ENCODE data around the gene STRADA.
A peak's percentile ranks its signal among the peaks of the same experiment; 100 is the strongest.

The STRADA gene

DNA sequence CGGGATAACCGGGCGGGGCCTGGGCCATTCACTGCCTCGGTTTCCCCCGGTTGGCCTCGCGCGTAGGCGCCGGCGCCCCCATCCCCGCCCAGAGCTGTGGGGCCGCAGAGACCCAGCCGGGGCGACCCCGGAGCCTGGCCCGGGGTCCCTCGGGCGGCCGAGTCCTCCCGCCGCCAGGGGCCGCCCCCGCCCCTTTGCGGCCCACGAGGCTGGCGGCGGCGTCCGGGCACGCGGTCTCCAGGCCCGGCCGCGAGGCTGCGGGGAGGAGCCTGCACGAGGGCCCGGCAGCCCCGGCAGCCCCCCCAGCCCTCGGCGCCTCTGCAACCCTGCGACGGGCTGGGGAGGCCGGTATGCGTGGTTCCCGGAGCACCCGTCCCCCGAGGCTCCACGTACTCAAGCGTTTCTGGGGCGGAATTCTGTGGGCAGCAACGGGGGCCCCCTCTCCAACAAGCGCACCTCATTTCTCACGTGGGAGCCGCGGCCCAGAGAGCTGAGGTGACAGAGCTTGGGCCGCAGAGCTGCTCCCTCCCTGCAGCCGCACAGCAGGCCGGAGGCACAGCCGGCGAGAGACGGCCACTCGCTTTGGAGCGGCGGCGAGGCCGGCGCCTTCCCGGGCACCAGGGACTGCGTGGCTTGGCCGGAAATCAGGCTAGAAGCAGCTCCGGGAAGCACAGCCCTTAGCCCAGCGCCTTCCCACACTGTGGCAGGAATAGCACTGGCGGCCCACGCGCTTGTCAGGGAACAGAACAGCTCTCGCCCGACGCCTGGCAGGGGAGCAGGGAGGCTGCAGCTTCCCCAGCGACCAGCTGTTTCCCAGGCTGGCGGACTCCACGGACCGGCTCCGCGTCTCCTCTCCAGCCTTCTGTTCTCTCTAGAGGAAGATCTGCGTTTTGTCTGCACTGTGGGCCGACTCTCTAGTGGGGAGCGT lies 40.8 kb downstream of the STRADA start:
- Histone ChIP-seq H3K9ac (ENCODE audit: low read depth, low read length) (peak overlapping the region; percentile 93), H3K4me1 (ENCODE audit: insufficient read depth, low read length) (peaks cover 10% of the 10 kb centered on the region; the same call in 1 of the 2 replicates), H3K36me3 (ENCODE audit: insufficient read depth, low read length) (peaks cover 39% of the 10 kb centered on the region), H3K27ac (ENCODE audit: low read depth, low read length) (peak overlapping the region; percentile 93), H3K27me3 (ENCODE audit: insufficient read depth, low read length) (peaks cover 5% of the 10 kb centered on the region), H3K4me3 (ENCODE audit: low read length) (peak overlapping the region; percentile 69), H3K9me3 (ENCODE audit: insufficient read depth, low read depth, low read length) (no peaks in the 10 kb centered on the region)
- WGBS, result 6% methylated on average over 88 of the region's 88 CpGs

DNA sequence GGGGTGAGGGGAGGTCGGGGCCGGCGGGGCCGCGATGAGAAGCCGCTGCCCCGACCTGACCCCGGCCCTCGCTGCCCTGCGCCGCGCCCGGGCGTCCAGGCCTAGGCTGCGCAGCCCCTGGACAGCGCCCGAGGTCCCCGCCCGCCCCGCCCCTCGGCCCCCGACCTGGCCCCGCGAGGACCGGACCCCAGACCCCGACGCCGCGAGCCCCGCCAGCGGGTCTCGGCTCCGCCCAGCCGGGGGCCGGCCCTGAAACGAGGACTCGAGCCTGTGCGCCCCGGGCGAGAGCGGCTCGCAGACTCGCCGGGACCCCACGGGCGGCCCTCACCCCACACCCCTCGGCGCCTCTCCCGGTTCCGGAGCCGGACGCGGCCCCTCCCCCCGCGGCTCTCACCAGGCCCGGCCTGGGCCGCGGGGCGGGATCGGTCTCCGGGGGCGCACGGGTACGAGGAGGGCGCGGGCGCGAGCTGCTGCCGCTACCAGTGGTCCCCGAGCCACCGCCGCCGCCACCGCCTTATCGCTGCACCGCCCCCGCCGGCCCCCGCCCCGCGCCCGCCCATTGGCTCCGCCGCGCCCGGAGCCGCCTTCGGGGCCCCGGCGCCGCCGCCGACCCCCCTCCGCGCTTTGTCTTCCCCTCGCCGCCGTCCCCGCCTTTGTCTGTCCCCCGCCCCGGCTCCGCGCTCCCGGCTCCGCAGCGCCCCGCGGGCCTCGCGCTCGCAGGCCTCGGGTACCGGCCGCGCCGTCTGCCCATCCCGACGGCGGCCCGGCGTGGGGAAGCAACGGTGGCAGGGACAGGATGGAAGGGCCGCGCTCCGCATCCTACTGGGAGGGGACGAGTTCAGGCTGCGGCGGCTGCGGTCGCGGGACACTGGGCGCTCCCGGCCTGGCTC lies 41.7 kb downstream of the STRADA start, which contains the start of gene LIMD2:
Gene LIMD2 (minus strand): TSS at position 488 of the 890 bp plus-strand sequence. CDS start 827 bp downstream, outside the sequence.
- under 1% methylated on average over 133 of the region's 133 CpGs for WGBS
- Histone ChIP-seq H3K9me3 (ENCODE audit: insufficient read depth, low read depth, low read length) (no peaks in the 10 kb centered on the region), H3K9ac (ENCODE audit: low read depth, low read length) (peak within 1 kb of the TSS; percentile 93), H3K4me1 (ENCODE audit: insufficient read depth, low read length) (peaks cover 10% of the 10 kb centered on the region; the same call in 1 of the 2 replicates), H3K4me3 (ENCODE audit: low read length) (peak within 1 kb of the TSS; percentile 69), H3K36me3 (ENCODE audit: insufficient read depth, low read length) (peaks cover 33% of the 10 kb centered on the region), H3K27ac (ENCODE audit: low read depth, low read length) (peak within 1 kb of the TSS; percentile 93), H3K27me3 (ENCODE audit: insufficient read depth, low read length) (peaks cover 5% of the 10 kb centered on the region)

DNA sequence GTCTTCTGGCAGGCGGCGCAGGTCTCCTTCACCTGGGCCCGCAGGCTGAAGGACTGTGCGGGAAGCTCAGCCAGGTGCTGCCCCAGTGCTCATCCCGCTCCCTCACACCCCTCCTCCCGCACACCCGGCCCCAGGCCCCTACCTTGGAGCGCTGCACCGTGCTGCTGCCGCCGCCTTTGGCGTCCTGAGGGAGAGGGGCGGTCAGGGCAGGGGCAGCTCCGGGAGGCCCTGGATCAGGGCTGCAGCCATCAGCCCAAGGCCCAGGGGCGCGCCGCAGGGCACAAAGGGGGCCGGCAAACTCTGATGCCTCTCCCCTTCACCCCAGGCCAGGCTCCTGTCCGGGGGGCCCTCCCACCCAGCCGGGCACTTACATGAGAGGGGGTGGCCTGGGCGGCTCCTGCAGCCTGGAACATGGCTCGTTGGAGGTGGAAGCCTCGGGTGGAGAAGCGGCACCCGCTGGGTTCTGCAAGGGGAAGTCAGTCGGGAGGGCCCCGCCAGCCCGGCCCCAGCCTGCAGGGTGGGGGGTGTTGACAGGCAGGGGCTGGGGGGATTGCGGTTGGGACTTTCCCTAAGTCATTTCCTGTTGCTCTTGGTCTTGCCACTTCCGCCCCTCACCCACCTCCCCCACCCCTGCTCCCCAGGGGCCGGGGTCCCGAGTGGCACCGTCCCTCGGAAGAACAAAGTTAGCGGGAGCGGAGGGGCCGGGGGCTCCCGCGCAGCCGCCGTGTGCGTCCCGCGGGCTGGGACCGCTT lies 42.5 kb downstream of the STRADA start:
- Histone ChIP-seq H3K36me3 (ENCODE audit: insufficient read depth, low read length) (peaks cover 29% of the 10 kb centered on the region), H3K27ac (ENCODE audit: low read depth, low read length) (peak overlapping the region; percentile 88; the same call in 1 of the 2 replicates), H3K4me1 (ENCODE audit: insufficient read depth, low read length) (peaks cover 10% of the 10 kb centered on the region; the same call in 1 of the 2 replicates)

DNA sequence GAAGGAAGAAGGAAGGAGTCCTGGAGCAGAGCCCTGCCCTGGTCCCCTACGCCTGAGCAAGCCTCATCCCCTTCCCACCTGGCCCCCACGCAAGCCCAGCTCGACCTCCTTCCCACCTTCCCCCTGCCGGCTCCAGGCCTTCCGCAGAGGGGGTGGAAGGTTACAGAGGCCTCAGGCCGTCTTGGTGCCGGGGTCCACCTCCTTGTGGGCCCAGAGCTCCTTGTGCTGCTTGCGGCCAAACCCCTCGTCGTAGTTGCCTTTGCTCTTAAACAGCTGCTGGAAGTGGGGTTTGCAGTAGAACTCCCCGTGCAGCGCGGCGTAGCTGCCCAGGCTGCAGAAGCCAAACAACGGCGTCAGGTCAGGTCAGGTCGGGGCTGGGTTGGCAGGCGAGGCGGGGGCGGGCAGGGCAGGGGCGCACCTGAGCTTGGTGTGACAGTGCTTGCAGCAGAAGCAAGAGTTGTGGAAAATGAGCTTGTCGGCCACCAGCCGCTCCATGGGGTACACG lies 43.2 kb downstream of the STRADA start:
- Histone ChIP-seq H3K9ac (ENCODE audit: low read depth, low read length) (peak overlapping the region; percentile 83; the same call in 1 of the 2 replicates), H3K27me3 (ENCODE audit: insufficient read depth, low read length) (peaks cover 5% of the 10 kb centered on the region), H3K4me1 (ENCODE audit: insufficient read depth, low read length) (peaks cover 10% of the 10 kb centered on the region; the same call in 1 of the 2 replicates), H3K27ac (ENCODE audit: low read depth, low read length) (peak overlapping the region; percentile 88; the same call in 1 of the 2 replicates), H3K9me3 (ENCODE audit: insufficient read depth, low read depth, low read length) (no peaks in the 10 kb centered on the region), H3K4me3 (ENCODE audit: low read length) (peak overlapping the region; percentile 69), H3K36me3 (ENCODE audit: insufficient read depth, low read length) (peaks cover 23% of the 10 kb centered on the region)
- 49% methylated on average over 23 of the region's 24 CpGs for WGBS

More for the DNA sequence above, 42.5 kb downstream of the STRADA start:
- 2% methylated on average over 44 of the region's 45 CpGs for WGBS
- Histone ChIP-seq H3K27me3 (ENCODE audit: insufficient read depth, low read length) (peaks cover 5% of the 10 kb centered on the region), H3K9ac (ENCODE audit: low read depth, low read length) (peak overlapping the region; percentile 83), H3K9me3 (ENCODE audit: insufficient read depth, low read depth, low read length) (no peaks in the 10 kb centered on the region), H3K4me3 (ENCODE audit: low read length) (peak overlapping the region; percentile 69)

DNA sequence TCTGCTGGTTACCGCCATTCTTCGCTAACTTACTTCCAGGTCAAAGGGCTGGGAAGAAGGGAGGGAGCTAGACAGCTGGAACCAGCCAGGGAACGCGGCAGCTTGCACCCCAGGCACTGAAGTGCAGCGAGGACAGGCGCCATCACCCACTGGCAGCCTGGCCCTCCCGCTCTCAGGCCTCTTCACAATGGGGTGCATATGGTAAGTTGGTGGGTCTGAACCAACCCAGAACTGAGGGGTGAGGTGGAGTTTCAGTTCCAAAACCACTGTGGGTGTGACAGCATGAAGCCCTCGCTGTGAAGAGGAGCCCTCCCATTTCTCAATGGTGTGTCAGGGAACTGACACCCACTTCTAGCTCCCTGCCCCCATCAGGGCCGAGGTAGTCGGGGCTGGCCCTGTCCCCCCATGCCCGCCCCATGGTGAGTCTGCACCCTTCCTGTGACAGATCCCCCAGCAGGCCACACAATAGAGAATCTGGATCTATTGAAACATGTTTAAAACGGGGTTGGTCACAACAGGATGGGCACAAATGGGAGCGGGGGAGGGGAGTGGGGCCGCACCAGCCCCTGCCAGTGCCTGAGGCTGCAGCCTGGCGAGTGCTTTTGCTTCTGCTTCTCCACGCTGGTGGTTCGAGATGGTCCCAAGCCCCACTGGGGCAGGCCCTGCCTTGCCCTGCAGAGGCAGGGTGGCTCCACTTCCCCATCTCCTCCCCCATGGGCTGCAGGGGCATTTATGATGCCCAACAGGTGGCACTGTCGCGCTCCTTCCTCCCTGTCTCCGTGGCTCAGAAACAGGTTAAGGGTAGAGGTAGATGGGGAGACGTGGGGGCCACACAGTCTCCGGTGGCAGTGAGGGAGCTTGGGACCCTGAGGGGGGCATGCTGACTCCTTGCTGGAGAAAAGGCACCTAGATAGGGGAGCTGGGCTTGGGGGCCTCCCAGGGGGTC lies 44.0 kb downstream of the STRADA start:
- H3K9me3 ChIP-seq (ENCODE audit: insufficient read depth, low read depth, low read length), result no peaks in the 10 kb centered on the region
- 88% methylated on average over 22 of the region's 22 CpGs for WGBS
- peaks cover 18% of the 10 kb centered on the region for H3K36me3 ChIP-seq (ENCODE audit: insufficient read depth, low read length)
- H3K4me3 ChIP-seq (ENCODE audit: low read length), result no peak overlapping the region
- H3K27me3 ChIP-seq (ENCODE audit: insufficient read depth, low read length), result peaks cover 5% of the 10 kb centered on the region
- no peak overlapping the region for H3K27ac ChIP-seq (ENCODE audit: low read depth, low read length)
- no peak overlapping the region for H3K9ac ChIP-seq (ENCODE audit: low read depth, low read length)
- peaks cover 7% of the 10 kb centered on the region; the same call in 1 of the 2 replicates for H3K4me1 ChIP-seq (ENCODE audit: insufficient read depth, low read length)

DNA sequence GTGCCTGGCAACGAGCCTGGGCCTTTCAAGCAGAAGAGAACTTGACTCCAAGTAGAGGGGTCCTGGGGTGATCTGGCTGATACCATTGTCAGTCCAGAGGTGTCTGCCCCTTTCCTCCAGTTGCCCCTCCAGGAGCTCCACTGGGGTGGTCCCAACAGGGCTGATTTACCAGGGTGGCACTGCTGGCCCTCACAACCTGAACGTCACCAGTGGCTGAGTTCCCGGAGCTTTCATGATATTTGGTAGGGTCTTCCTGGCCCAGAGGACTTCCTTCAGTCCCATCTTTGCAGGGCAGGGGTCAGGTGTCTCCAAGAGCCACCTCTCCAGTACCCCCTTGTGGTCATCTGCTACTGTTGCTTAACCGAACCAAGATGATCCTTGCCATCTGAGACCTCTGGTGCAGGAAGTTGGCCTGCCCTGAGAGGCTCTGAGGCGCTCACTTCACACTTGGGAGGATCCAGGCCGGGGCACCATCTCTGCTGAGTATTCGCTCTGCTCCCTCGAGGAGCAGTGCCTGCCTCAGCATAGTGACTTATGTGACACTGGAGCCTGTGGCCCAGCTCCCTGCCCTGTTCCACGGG lies 45.1 kb downstream of the STRADA start:
- Histone ChIP-seq H3K27me3 (ENCODE audit: insufficient read depth, low read length) (peaks cover 5% of the 10 kb centered on the region), H3K27ac (ENCODE audit: low read depth, low read length) (no peak overlapping the region), H3K4me1 (ENCODE audit: insufficient read depth, low read length) (peaks cover 3% of the 10 kb centered on the region; the same call in 1 of the 2 replicates), H3K9ac (ENCODE audit: low read depth, low read length) (no peak overlapping the region), H3K9me3 (ENCODE audit: insufficient read depth, low read depth, low read length) (no peaks in the 10 kb centered on the region), H3K36me3 (ENCODE audit: insufficient read depth, low read length) (peaks cover 17% of the 10 kb centered on the region), H3K4me3 (ENCODE audit: low read length) (no peak overlapping the region)
- 80% methylated on average over 9 of the region's 9 CpGs for WGBS

DNA sequence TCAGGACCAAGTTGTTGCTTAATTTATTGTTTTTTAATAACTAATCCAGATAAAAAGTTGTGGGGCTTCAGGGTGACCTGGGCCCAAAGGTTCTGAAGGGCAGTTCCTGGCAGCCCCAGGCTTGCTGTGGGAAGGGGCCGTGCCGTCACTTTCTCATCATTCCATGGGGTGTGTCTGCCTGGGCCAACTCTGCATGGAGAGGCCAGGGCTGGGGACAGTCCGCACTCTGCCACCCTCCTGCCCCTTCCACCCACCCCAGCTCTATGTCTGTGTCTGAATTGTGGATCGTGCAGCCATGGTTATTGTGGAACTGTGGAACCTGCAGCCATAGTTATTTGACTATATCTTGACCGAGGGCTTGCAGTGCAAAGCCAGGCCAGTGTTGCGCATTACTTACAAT lies 45.7 kb downstream of the STRADA start:
- 96% methylated on average over 6 of the region's 6 CpGs for WGBS
- Histone ChIP-seq H3K27ac (ENCODE audit: low read depth, low read length) (no peak overlapping the region), H3K4me3 (ENCODE audit: low read length) (no peak overlapping the region), H3K36me3 (ENCODE audit: insufficient read depth, low read length) (peaks cover 23% of the 10 kb centered on the region), H3K27me3 (ENCODE audit: insufficient read depth, low read length) (peaks cover under 1% of the 10 kb centered on the region; the same call in 1 of the 2 replicates), H3K9me3 (ENCODE audit: insufficient read depth, low read depth, low read length) (no peaks in the 10 kb centered on the region), H3K9ac (ENCODE audit: low read depth, low read length) (no peak overlapping the region), H3K4me1 (ENCODE audit: insufficient read depth, low read length) (peaks cover 3% of the 10 kb centered on the region; the same call in 1 of the 2 replicates)

DNA sequence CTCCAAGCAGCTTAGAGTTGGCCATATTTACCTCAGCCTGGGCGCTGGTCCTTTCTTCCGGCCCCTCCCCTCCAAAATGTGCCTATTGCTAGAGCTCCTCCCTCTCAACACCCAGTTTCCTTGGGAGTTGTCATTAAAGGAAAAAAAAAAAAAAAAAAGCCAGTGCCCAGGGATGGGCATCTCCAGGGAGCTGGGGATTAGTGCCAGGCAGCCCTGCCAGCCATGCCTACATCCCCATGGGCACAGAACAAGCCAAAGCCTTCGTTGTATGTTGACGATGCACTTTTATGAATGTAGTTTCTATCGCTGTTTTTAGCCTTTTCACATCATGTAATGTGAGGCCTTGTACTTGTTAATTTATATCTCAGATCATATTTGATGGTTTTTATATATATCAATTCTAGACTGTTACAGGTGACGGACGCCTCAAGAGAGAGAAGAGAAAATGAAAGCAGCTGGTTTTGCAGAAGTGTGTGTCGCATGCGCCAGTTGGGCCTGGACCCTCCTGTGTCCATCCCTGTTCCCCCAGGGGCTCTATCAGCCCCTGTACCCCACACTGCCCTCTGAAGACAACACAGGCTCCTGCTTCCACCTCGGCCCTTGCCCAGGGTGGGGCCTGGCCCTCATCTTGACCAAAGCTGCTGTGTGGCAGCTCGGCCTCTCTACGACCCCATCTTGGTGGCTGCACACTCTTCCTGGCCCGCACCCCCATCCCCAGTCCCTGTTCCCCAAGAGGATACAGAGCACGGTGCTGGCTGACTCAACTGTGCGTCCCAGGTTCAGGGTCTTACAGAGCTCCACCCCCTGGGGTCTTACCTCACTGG lies 46.4 kb downstream of the STRADA start:
- H3K4me1 ChIP-seq (ENCODE audit: insufficient read depth, low read length), result peaks cover 3% of the 10 kb centered on the region; the same call in 1 of the 2 replicates
- WGBS, result 87% methylated on average over 14 of the region's 15 CpGs
- no peaks in the 10 kb centered on the region for H3K9me3 ChIP-seq (ENCODE audit: insufficient read depth, low read depth, low read length)
- peaks cover 31% of the 10 kb centered on the region for H3K36me3 ChIP-seq (ENCODE audit: insufficient read depth, low read length)
- no peak overlapping the region for H3K27ac ChIP-seq (ENCODE audit: low read depth, low read length)
- H3K4me3 ChIP-seq (ENCODE audit: low read length), result no peak overlapping the region
- H3K27me3 ChIP-seq (ENCODE audit: insufficient read depth, low read length), result no peaks in the 10 kb centered on the region
- no peak overlapping the region for H3K9ac ChIP-seq (ENCODE audit: low read depth, low read length)
